ENCODE results near the gene DIAPH1.
A peak's percentile ranks its signal among the peaks of the same experiment; 100 is the strongest.
"Not testable (repeated sequence)": the region's sequence is repeated elsewhere in the genome, so short reads cannot be mapped to it uniquely, and the experiment has no call there.

Gene DIAPH1

GRCh38 chr5:141618030-141618803, 583 bp downstream of the DIAPH1 start:
- CTCF ChIA-PET: interaction anchor here (0.6 to 17.1 kb wide), 31 partner anchors 15 to 354 kb away, joined by 3 to 442 read pairs (median 6); partner anchors contain the start of genes FCHSD1, HDAC3, PCDHGA12 and PCDHGC3
- no peak for TF ChIP-seq CTCF (IDR thresholded peaks at IDR 0.05; ENCODE audit: control extremely low read depth, extremely low read depth, low read depth, missing control alignments)
- POLR2A ChIA-PET: interaction anchor here (1.0 to 1.4 kb wide), 3 partner anchors 14 to 26 kb away, joined by 3 to 9 read pairs (median 7); partner anchors contain the start of genes HDAC3 and RELL2
- DNase-seq (ENCODE audit: extremely low spot score): peak; percentile 51

GRCh38 chr5:141617682-141618029, 1.1 kb downstream of the DIAPH1 start:
- CTCF ChIA-PET: interaction anchor here (1.1 to 17.1 kb wide), 8 partner anchors 14 to 142 kb away, joined by 3 to 442 read pairs (median 7); partner anchors contain the start of genes HDAC3, PCDHGC3 and RELL2
- no peak for TF ChIP-seq CTCF (IDR thresholded peaks at IDR 0.05; ENCODE audit: control extremely low read depth, extremely low read depth, low read depth, missing control alignments)
- POLR2A ChIA-PET: interaction anchor here (1.3 kb wide), 1 partner anchor 19 kb away, joined by 6 read pairs; the partner anchor contains the start of genes HDAC3 and RELL2
- no peak for DNase-seq (ENCODE audit: extremely low spot score)

- no peak for TF ChIP-seq CTCF (IDR thresholded peaks at IDR 0.05; ENCODE audit: control extremely low read depth, extremely low read depth, low read depth, missing control alignments)
- no peak for DNase-seq (ENCODE audit: extremely low spot score)
- POLR2A ChIA-PET: interaction anchor here (1.3 kb wide), 1 partner anchor 20 kb away, joined by 6 read pairs; the partner anchor contains the start of genes HDAC3 and RELL2
- CTCF ChIA-PET: interaction anchor here (1.1 to 17.1 kb wide), 9 partner anchors 14 to 142 kb away, joined by 3 to 442 read pairs (median 6); partner anchors contain the start of genes HDAC3, PCDHGC3 and RELL2
Measured at GRCh38 chr5:141617128-141617527, 1.7 kb downstream of the DIAPH1 start.

GRCh38 chr5:141615991-141616720, 2.6 kb downstream of the DIAPH1 start:
- ChIA-PET POLR2A (interaction anchor here (0.7 to 1.3 kb wide), 2 partner anchors 21 to 339 kb away, joined by 6 read pairs; partner anchors contain the start of genes HDAC3 and RELL2), CTCF (interaction anchor here (1.4 to 17.1 kb wide), 6 partner anchors 13 to 76 kb away, joined by 5 to 442 read pairs (median 148); partner anchors contain the start of genes HDAC3 and RELL2)
- TF ChIP-seq CTCF (IDR thresholded peaks at IDR 0.05; ENCODE audit: control extremely low read depth, extremely low read depth, low read depth, missing control alignments): no peak
- DNase-seq (ENCODE audit: extremely low spot score): no peak

GRCh38 chr5:141613344-141613743, 5.5 kb downstream of the DIAPH1 start:
- no peak for DNase-seq (ENCODE audit: extremely low spot score)
- no peak for TF ChIP-seq CTCF (IDR thresholded peaks at IDR 0.05; ENCODE audit: control extremely low read depth, extremely low read depth, low read depth, missing control alignments)
- CTCF ChIA-PET: interaction anchor here (1.1 to 17.1 kb wide), 5 partner anchors 10 to 196 kb away, joined by 3 to 442 read pairs (median 177); partner anchors contain the start of genes HDAC3, PCDHGB7 and RELL2
- POLR2A ChIA-PET: no interaction called here

GRCh38 chr5:141611289-141611688, 7.5 kb downstream of the DIAPH1 start:
- POLR2A ChIA-PET: no interaction called here

GRCh38 chr5:141609921-141610320, 8.9 kb downstream of the DIAPH1 start:
- CTCF ChIA-PET: interaction anchor here (15.2 to 15.4 kb wide), 2 partner anchors 6 to 18 kb away, joined by 177 to 288 read pairs; partner anchors contain the start of gene DIAPH1
- POLR2A ChIA-PET: not testable (repeated sequence)

More at GRCh38 chr5:141611289-141611688, 7.5 kb downstream of the DIAPH1 start:
- no peak for DNase-seq (ENCODE audit: extremely low spot score)
- CTCF ChIA-PET: interaction anchor here (10.3 to 17.1 kb wide), 3 partner anchors 8 to 26 kb away, joined by 177 to 442 read pairs (median 288); partner anchors contain the start of genes HDAC3 and RELL2
- no peak for TF ChIP-seq CTCF (IDR thresholded peaks at IDR 0.05; ENCODE audit: control extremely low read depth, extremely low read depth, low read depth, missing control alignments)

More at GRCh38 chr5:141609921-141610320, 8.9 kb downstream of the DIAPH1 start:
- DNase-seq (ENCODE audit: extremely low spot score): not testable (repeated sequence)
